AG04449 (cell line): ENCODE data around the gene SHH.

Source experiments
- CTCF ChIA-PET: fragments of 350-600 bp; formaldehyde crosslinking; extraction: SDS; loops from one replicate; lab custom pipeline; 2021; ENCODE audit warnings: antibody characterized with exemption; lab: Yijun Ruan, JAX
- POLR2A ChIA-PET: fragments of 400-600, 350-600 bp; formaldehyde crosslinking; extraction: SDS; loops from one replicate; lab custom pipeline; 2020; ENCODE audit warnings: antibody characterized with exemption, inconsistent platforms; lab: Yijun Ruan, JAX
- DNase-seq: peaks from one replicate; pipeline ENCODE4 v3.0.0-alpha.2; 2010; ENCODE audit warnings: low read depth, low spot score
- H3K4me3 ChIP-seq: 2 replicates; pipeline ENCODE4 v1.5.1; 2011; ENCODE audit warnings: low read depth, mild to moderate bottlenecking, control low read depth, low read length
- CTCF ChIP-seq: IDR thresholded peaks from one replicate; pipeline ENCODE4 v1.5.1; 2011; ENCODE audit warnings: mild to moderate bottlenecking, moderate library complexity, low read length, control low read depth, inconsistent platforms; ENCODE audit not compliant: insufficient read depth; ENCODE audit errors: missing control alignments

Gene SHH

DNA sequence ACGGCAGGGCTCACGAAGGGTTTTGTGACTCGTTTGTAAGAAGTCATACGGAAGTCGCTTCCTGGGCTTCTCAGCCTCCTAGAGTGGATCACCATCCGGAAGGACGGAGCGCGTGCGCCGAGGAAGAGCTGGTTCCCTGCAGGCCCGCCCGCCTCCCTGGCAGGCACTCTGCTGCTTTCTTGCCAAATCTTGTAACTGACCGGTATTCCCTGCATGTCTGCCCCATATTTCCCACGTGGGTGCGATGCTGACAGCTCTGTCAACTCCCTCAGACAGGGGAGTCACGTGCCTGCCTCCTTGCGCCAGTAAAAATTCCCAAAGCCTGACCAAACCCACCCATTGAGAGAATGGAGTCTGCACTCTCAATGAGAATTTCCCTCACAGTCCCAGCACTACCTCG lies 12.7 kb downstream of the SHH start:
- no peak for DNase-seq
- CTCF ChIA-PET: interaction anchor here (0.7 to 6.3 kb wide), 9 partner anchors 9 to 1149 kb away, joined by 3 to 73 read pairs (median 5); partner anchors contain the start of gene NOM1
- no peak overlapping the region for H3K4me3 ChIP-seq

DNA sequence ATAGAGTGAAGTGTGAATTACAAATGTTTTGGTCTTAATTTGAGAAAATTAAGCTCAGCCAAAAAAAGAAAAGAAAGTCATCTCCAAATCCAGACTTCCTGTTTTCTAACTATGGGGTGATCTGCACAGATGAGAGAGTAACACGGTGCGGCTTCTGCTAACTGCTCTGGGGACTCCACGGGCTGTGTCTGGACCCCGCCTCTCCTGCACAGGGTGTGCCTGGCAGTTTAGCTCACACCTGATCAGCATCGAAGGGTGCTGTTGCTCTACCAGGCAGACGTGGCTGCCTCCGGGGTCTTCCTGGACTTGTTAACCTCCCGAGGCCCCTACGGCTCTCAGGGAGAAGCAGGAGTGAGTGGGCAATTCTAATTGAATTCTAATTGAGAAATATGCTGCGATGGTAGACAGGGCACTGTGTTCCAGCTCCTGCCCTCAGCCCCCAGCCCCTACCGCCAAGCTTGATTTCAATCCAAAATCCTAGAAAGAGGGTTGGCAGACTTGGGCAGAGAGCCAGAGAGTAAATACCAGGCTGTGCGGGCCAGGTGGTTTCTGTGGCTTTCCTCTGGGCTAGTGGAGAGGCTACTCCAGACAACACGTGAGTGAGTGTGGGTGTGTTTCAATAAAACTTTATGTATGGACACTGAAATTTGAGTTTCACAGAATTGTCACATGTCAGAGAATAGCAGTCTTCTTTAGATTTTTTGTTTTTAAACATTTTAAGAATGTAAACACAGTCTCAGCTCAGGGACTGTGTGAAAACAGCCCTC lies 13.4 kb downstream of the SHH start:
- CTCF ChIA-PET: interaction anchor here (0.7 to 6.3 kb wide), 13 partner anchors 9 to 1150 kb away, joined by 3 to 73 read pairs (median 5); partner anchors contain the start of gene NOM1
- POLR2A ChIA-PET: interaction anchor here (0.6 kb wide), 1 partner anchor 1483 kb away, joined by 3 read pairs; no protein-coding TSS in a partner anchor
- TF ChIP-seq CTCF: no peak
- DNase-seq: no peak
- H3K4me3 ChIP-seq: no peak overlapping the region

More for the DNA sequence above, 12.7 kb downstream of the SHH start:
- POLR2A ChIA-PET: no interaction called here
- no peak for TF ChIP-seq CTCF

DNA sequence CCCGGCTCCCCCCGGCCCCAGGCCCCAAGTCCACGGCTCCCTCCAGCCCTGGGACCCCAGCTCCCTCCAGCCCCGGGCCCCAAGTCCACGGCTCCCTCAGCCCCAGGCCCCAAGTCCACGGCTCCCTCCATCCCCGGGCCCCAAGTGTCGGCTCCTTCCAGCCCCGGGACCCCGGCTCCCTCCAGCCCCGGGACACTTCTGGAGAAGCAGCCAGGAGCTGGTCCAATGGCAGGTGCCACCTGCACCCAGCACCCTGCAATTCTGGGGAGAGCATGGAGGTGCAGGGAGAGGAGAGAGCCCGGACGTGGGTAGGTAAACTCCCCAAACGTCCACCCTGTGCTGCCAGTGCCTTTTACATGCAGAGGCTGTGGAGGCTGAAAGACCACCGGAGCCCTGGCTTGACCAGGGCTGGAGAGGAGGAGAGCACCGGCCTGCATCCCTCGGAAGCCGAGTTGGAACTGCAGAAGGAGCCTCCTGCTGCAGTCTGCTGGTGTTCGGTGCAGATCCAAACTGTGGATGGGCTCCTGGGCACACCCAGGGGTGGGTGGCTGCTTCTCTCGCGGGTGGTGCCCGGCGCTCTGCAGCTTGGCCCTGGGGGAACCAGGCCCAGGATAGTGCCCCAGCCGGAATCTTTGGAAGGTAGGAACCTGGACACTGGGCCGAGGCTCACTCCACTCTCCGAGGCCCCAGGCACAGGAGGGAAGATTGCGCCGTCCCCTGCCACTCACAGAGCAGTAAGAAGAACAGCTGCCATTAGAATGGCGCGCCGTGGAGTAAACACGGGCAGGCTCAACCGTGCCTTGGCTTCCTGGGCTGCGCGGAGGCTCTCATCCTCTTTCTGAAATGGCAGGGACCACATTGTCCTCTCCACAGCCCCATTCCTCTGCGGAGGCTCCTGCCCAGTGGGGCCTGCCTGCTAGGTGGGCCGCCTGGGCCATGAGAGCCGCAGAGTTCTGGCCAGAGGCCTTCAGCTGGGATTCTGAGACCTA lies 14.7 kb downstream of the SHH start:
- CTCF ChIA-PET: interaction anchor here (0.8 to 6.3 kb wide), 10 partner anchors 8 to 1035 kb away, joined by 3 to 73 read pairs (median 4); no protein-coding TSS in a partner anchor
- no peak for TF ChIP-seq CTCF
- POLR2A ChIA-PET: no interaction called here
- no peak overlapping the region for H3K4me3 ChIP-seq
- DNase-seq: no peak

- CTCF ChIA-PET: interaction anchor here (0.7 to 6.3 kb wide), 7 partner anchors 9 to 1029 kb away, joined by 3 to 73 read pairs (median 4); no protein-coding TSS in a partner anchor
- no peak for DNase-seq
- POLR2A ChIA-PET: no interaction called here
- no peak overlapping the region for H3K4me3 ChIP-seq
- peak; percentile 98 for TF ChIP-seq CTCF
Measured at GRCh38 chr7:155796381-155797261, 15.6 kb downstream of the SHH start.

- H3K4me3 ChIP-seq: no peak overlapping the region
- ChIA-PET CTCF (interaction anchor here (0.7 to 6.3 kb wide), 6 partner anchors 9 to 1030 kb away, joined by 3 to 73 read pairs (median 6); no protein-coding TSS in a partner anchor), POLR2A (no interaction called here)
- TF ChIP-seq CTCF: no peak
- DNase-seq: no peak
Measured at GRCh38 chr7:155795951-155796350, 16.3 kb downstream of the SHH start.
